Gastrocnemius medialis (tissue), 4 donors: ENCODE measurements around the gene MSH5. TPM values are rescaled to one million over a fixed set of nuclear protein-coding genes. Genes with fewer than 3 reads are reported as not detected.

Experiments
- ATAC-seq, 2 donors: fragments of 150-250 bp; one replicate each; pipeline ENCODE4 v1.9.1; 2016
- DNase-seq, 2 donors: peaks; one replicate each; pipeline ENCODE4 v3.0.0-alpha.2; 2019
- H3K27ac ChIP-seq, 4 donors: fragments of 200-600 bp; sonication (generic); 1 replicate in 1 of 4; 2 replicates in 3 of 4; pipeline ENCODE4 v1.5.1; 2016 to 2018; ENCODE audit warnings: mild to moderate bottlenecking in 2 of 4, moderate library complexity in 1 of 4
- H3K27me3 ChIP-seq, 3 donors: fragments of 200-600 bp; sonication (generic) in 2 of 3; 1 replicate in 1 of 3; 2 replicates in 2 of 3; pipeline versions ENCODE4 v1.5.1 to v1.6.0; 2016 to 2019; ENCODE audit warnings: mild to moderate bottlenecking in 1 of 3, moderate library complexity in 1 of 3
- H3K36me3 ChIP-seq, 2 donors: fragments of 200-600 bp; sonication (generic) in 1 of 2; one replicate each; pipeline ENCODE4 v1.5.1; 2017 to 2018
- H3K4me1 ChIP-seq, 2 donors: fragments of 200-600 bp; sonication (generic) in 1 of 2; one replicate each; pipeline ENCODE4 v1.5.1; 2016 to 2017; ENCODE audit warnings: mild to moderate bottlenecking in 2 of 2
- H3K4me3 ChIP-seq, 4 donors: fragments of 200-600 bp; sonication (generic) in 3 of 4; 1 replicate in 1 of 4; 2 replicates in 3 of 4; pipeline ENCODE4 v1.5.1; 2016 to 2019; ENCODE audit warnings: mild to moderate bottlenecking in 2 of 4
- H3K9me3 ChIP-seq, 3 donors: fragments of 200-600 bp; sonication (generic) in 2 of 3; 1 replicate in 1 of 3; 2 replicates in 2 of 3; pipeline ENCODE4 v1.5.1; 2016 to 2019
- CTCF ChIP-seq, 5 experiments: fragments of 450-650 bp in 3 of 5; fragments of 200-600 bp in 2 of 5; sonication (generic) in 2 of 5; IDR thresholded peaks in 4 of 5; conservative IDR thresholded peaks in 1 of 5; 1 replicate in 4 of 5; 2 replicates in 1 of 5; pipeline ENCODE4 v1.5.1; 2016 to 2019; ENCODE audit warnings: antibody characterized with exemption in 5 of 5, mild to moderate bottlenecking in 3 of 5, moderate library complexity in 3 of 5
- POLR2A ChIP-seq, 2 donors: fragments of 450-650 bp; IDR thresholded peaks; one replicate each; pipeline ENCODE4 v1.6.1; 2017; ENCODE audit warnings: antibody characterized with exemption in 2 of 2, mild to moderate bottlenecking in 2 of 2, moderate library complexity in 2 of 2
- in situ Hi-C, 4 donors: fragments of 200-750 bp; cut with MboI; loops; one replicate each; pipeline versions ENCODE4 v1.15.0 to v1.8.0; 2017; ENCODE audit warnings: low sequenced_read_pairs in 4 of 4
- intact Hi-C: fragments of 100-400 bp; cut with DNase I; formaldehyde crosslinking; loops from one replicate; pipeline ENCODE4 v1.15.1; 2023; ENCODE audit warnings: low total_unique reads
- total RNA-seq, 4 donors: library from RNA; depleted of rRNA; stranded (reverse); fragments of >200 nt; gene quantifications; one replicate each; pipeline versions ENCODE4 v1.1.0 to v1.2.3, GENCODE V29; 2016

MSH5 gene
- total RNA-seq, 4 donors from 2014 or later, result 0.35 to 7.8 (median 1.6) TPM

- in situ Hi-C loops (no loop called here), intact Hi-C loops (no loop called here)
- no peak for ATAC-seq
- TF ChIP-seq CTCF (IDR thresholded peaks at IDR 0.05 in 4 of 5, conservative IDR thresholded peaks at IDR 0.05 in 1 of 5), result no peak
- TF ChIP-seq POLR2A (IDR thresholded peaks at IDR 0.05), result no peak
- H3K36me3 ChIP-seq, result peaks cover 0 to 82% of the 10 kb centered on the region in 2 donors
- no peak overlapping the region for H3K4me3 ChIP-seq
- no peak overlapping the region for H3K27ac ChIP-seq
- H3K9me3 ChIP-seq, result no peaks in the 10 kb centered on the region
- H3K27me3 ChIP-seq, result no peaks in the 10 kb centered on the region
- peaks cover 4 to 5% of the 10 kb centered on the region in 2 donors for H3K4me1 ChIP-seq
- no peak for DNase-seq
Measured at GRCh38 chr6:31782126-31782855, 42.5 kb downstream of the MSH5 start.

GRCh38 chr6:31784098-31784925 lies 44.5 kb downstream of the MSH5 start:
- H3K36me3 ChIP-seq, result peaks cover 0 to 77% of the 10 kb centered on the region in 2 donors
- H3K27me3 ChIP-seq, result no peaks in the 10 kb centered on the region
- no peak for DNase-seq

GRCh38 chr6:31785475-31785874 lies 45.7 kb downstream of the MSH5 start:
- Histone ChIP-seq H3K4me1 (no peaks in the 10 kb centered on the region), H3K4me3 (no peak overlapping the region), H3K27ac (no peak overlapping the region), H3K9me3 (no peaks in the 10 kb centered on the region), H3K36me3 (peaks cover 0 to 67% of the 10 kb centered on the region in 2 donors), H3K27me3 (no peaks in the 10 kb centered on the region)
- ATAC-seq (no peak), DNase-seq (no peak)
- in situ Hi-C loops, result no loop called here
- TF ChIP-seq POLR2A (IDR thresholded peaks at IDR 0.05), result no peak
- no peak for TF ChIP-seq CTCF (IDR thresholded peaks at IDR 0.05 in 4 of 5, conservative IDR thresholded peaks at IDR 0.05 in 1 of 5)
- intact Hi-C loops, result no loop called here

More at GRCh38 chr6:31784098-31784925, 44.5 kb downstream of the MSH5 start:
- no peaks in the 10 kb centered on the region for H3K9me3 ChIP-seq
- TF ChIP-seq CTCF (IDR thresholded peaks at IDR 0.05 in 4 of 5, conservative IDR thresholded peaks at IDR 0.05 in 1 of 5) (no peak), POLR2A (IDR thresholded peaks at IDR 0.05) (no peak)
- intact Hi-C loops, result no loop called here
- in situ Hi-C loops, result no loop called here
- ATAC-seq, result no peak
- H3K4me3 ChIP-seq, result no peak overlapping the region
- H3K4me1 ChIP-seq, result no peaks in the 10 kb centered on the region
- no peak overlapping the region for H3K27ac ChIP-seq

- DNase-seq, result no peak
- Histone ChIP-seq H3K9me3 (no peaks in the 10 kb centered on the region), H3K27ac (no peak overlapping the region), H3K36me3 (peaks cover 0 to 36% of the 10 kb centered on the region in 2 donors), H3K4me1 (peaks cover 16 to 18% of the 10 kb centered on the region in 2 donors), H3K27me3 (no peaks in the 10 kb centered on the region), H3K4me3 (no peak overlapping the region)
- no peak for ATAC-seq
- in situ Hi-C loops (no loop called here), intact Hi-C loops (no loop called here)
- TF ChIP-seq CTCF (IDR thresholded peaks at IDR 0.05 in 4 of 5, conservative IDR thresholded peaks at IDR 0.05 in 1 of 5), result peak in 4 of 5 experiments; percentile 13 to 53 (median 28)
- no peak for TF ChIP-seq POLR2A (IDR thresholded peaks at IDR 0.05)
Measured at GRCh38 chr6:31791324-31792089, 51.7 kb downstream of the MSH5 start.
